ENCODE data around the gene CYP4B1.

Gene CYP4B1

GRCh38 chr1:46809071-46809470 is 10.2 kb downstream of the CYP4B1 start:
- Histone ChIP-seq H3K9ac (ENCODE audit: low read depth, low read length) (no peak overlapping the region), H3K27ac (ENCODE audit: low read length) (no peak overlapping the region), H3K9me3 (ENCODE audit: insufficient read depth, low read depth, low read length) (no peaks in the 10 kb centered on the region), H3K4me1 (ENCODE audit: insufficient read depth, low read length) (no peaks in the 10 kb centered on the region), H3K36me3 (ENCODE audit: insufficient read depth, low read depth, low read length) (no peaks in the 10 kb centered on the region), H3K27me3 (ENCODE audit: insufficient read depth, low read length) (no peaks in the 10 kb centered on the region; the same call in 1 of the 2 replicates), H3K4me3 (ENCODE audit: low read length) (no peak overlapping the region)

- Histone ChIP-seq H3K9me3 (ENCODE audit: insufficient read depth, low read depth, low read length) (no peaks in the 10 kb centered on the region), H3K27me3 (ENCODE audit: insufficient read depth, low read length) (no peaks in the 10 kb centered on the region; the same call in 1 of the 2 replicates)
Measured at GRCh38 chr1:46809904-46810303, 11.1 kb downstream of the CYP4B1 start.

DNA sequence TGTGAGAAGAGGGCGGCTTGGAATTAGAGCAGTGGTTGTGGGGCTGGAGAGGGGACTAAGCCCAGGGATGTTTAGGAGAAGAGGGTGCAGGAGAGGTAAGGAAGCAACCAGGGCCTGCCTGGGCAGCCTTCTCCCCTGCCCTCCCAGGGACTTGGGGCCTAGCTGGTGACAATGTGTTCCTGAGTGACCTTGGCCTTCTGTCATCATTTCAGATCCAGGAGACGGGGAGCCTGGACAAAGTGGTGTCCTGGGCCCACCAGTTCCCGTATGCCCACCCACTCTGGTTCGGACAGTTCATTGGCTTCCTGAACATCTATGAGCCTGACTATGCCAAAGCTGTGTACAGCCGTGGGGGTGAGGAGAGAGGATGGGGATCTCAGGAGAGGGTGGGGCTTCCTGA is 11.8 kb downstream of the CYP4B1 start:
- Histone ChIP-seq H3K4me1 (ENCODE audit: insufficient read depth, low read length) (no peaks in the 10 kb centered on the region), H3K36me3 (ENCODE audit: insufficient read depth, low read depth, low read length) (no peaks in the 10 kb centered on the region)

More at GRCh38 chr1:46809904-46810303, 11.1 kb downstream of the CYP4B1 start:
- Histone ChIP-seq H3K36me3 (ENCODE audit: insufficient read depth, low read depth, low read length) (no peaks in the 10 kb centered on the region), H3K4me3 (ENCODE audit: low read length) (no peak overlapping the region), H3K27ac (ENCODE audit: low read length) (no peak overlapping the region), H3K4me1 (ENCODE audit: insufficient read depth, low read length) (no peaks in the 10 kb centered on the region), H3K9ac (ENCODE audit: low read depth, low read length) (no peak overlapping the region)

DNA sequence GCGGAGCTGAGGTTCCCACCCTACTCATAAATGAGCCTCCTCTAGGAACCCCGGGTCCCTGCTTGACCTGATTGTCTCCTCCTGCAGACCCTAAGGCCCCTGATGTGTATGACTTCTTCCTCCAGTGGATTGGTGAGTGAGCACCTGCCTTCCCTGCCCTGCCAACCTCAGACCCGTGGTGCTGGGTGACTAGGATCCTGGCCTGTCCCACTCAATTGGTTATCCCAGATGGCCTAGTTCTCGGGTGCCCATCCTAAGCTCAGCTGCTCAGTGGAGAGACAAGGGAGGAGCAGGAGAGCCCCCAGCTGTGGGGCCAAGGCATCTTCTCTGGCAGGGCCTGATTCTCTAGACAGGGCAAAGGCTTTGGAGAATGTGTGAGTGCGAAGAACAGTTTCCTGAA is 12.2 kb downstream of the CYP4B1 start:
- Histone ChIP-seq H3K4me3 (ENCODE audit: low read length) (no peak overlapping the region), H3K36me3 (ENCODE audit: insufficient read depth, low read depth, low read length) (no peaks in the 10 kb centered on the region), H3K27ac (ENCODE audit: low read length) (no peak overlapping the region), H3K9me3 (ENCODE audit: insufficient read depth, low read depth, low read length) (no peaks in the 10 kb centered on the region), H3K4me1 (ENCODE audit: insufficient read depth, low read length) (no peaks in the 10 kb centered on the region), H3K9ac (ENCODE audit: low read depth, low read length) (no peak overlapping the region), H3K27me3 (ENCODE audit: insufficient read depth, low read length) (no peaks in the 10 kb centered on the region)

More for the DNA sequence above, 11.8 kb downstream of the CYP4B1 start:
- no peaks in the 10 kb centered on the region for H3K27me3 ChIP-seq (ENCODE audit: insufficient read depth, low read length)
- no peak overlapping the region for H3K9ac ChIP-seq (ENCODE audit: low read depth, low read length)
- H3K27ac ChIP-seq (ENCODE audit: low read length): no peak overlapping the region
- no peak overlapping the region for H3K4me3 ChIP-seq (ENCODE audit: low read length)
- no peaks in the 10 kb centered on the region for H3K9me3 ChIP-seq (ENCODE audit: insufficient read depth, low read depth, low read length)

- Histone ChIP-seq H3K4me1 (ENCODE audit: insufficient read depth, low read length) (no peaks in the 10 kb centered on the region), H3K9ac (ENCODE audit: low read depth, low read length) (no peak overlapping the region), H3K4me3 (ENCODE audit: low read length) (no peak overlapping the region), H3K27ac (ENCODE audit: low read length) (no peak overlapping the region), H3K36me3 (ENCODE audit: insufficient read depth, low read depth, low read length) (no peaks in the 10 kb centered on the region), H3K27me3 (ENCODE audit: insufficient read depth, low read length) (no peaks in the 10 kb centered on the region; the same call in 1 of the 2 replicates), H3K9me3 (ENCODE audit: insufficient read depth, low read depth, low read length) (no peaks in the 10 kb centered on the region)
Measured at GRCh38 chr1:46812065-46812963, 13.5 kb downstream of the CYP4B1 start.

GRCh38 chr1:46812996-46813857 is 14.4 kb downstream of the CYP4B1 start:
- Histone ChIP-seq H3K36me3 (ENCODE audit: insufficient read depth, low read depth, low read length) (no peaks in the 10 kb centered on the region), H3K9me3 (ENCODE audit: insufficient read depth, low read depth, low read length) (no peaks in the 10 kb centered on the region), H3K27me3 (ENCODE audit: insufficient read depth, low read length) (no peaks in the 10 kb centered on the region; the same call in 1 of the 2 replicates), H3K4me1 (ENCODE audit: insufficient read depth, low read length) (no peaks in the 10 kb centered on the region), H3K27ac (ENCODE audit: low read length) (no peak overlapping the region), H3K4me3 (ENCODE audit: low read length) (no peak overlapping the region), H3K9ac (ENCODE audit: low read depth, low read length) (no peak overlapping the region)

GRCh38 chr1:46813858-46814396 is 15.1 kb downstream of the CYP4B1 start:
- H3K4me1 ChIP-seq (ENCODE audit: insufficient read depth, low read length): no peaks in the 10 kb centered on the region
- no peaks in the 10 kb centered on the region for H3K9me3 ChIP-seq (ENCODE audit: insufficient read depth, low read depth, low read length)
- no peak overlapping the region for H3K9ac ChIP-seq (ENCODE audit: low read depth, low read length)
- H3K4me3 ChIP-seq (ENCODE audit: low read length): no peak overlapping the region
- H3K27me3 ChIP-seq (ENCODE audit: insufficient read depth, low read length): no peaks in the 10 kb centered on the region; the same call in 1 of the 2 replicates
- no peak overlapping the region for H3K27ac ChIP-seq (ENCODE audit: low read length)
- H3K36me3 ChIP-seq (ENCODE audit: insufficient read depth, low read depth, low read length): no peaks in the 10 kb centered on the region

- Histone ChIP-seq H3K9me3 (ENCODE audit: insufficient read depth, low read depth, low read length) (no peaks in the 10 kb centered on the region), H3K36me3 (ENCODE audit: insufficient read depth, low read depth, low read length) (no peaks in the 10 kb centered on the region), H3K9ac (ENCODE audit: low read depth, low read length) (no peak overlapping the region), H3K27me3 (ENCODE audit: insufficient read depth, low read length) (no peaks in the 10 kb centered on the region; the same call in 1 of the 2 replicates), H3K4me3 (ENCODE audit: low read length) (no peak overlapping the region), H3K27ac (ENCODE audit: low read length) (no peak overlapping the region), H3K4me1 (ENCODE audit: insufficient read depth, low read length) (no peaks in the 10 kb centered on the region)
Measured at GRCh38 chr1:46815133-46815532, 16.3 kb downstream of the CYP4B1 start.

GRCh38 chr1:46816930-46817329 is 18.1 kb downstream of the CYP4B1 start:
- H3K27me3 ChIP-seq (ENCODE audit: insufficient read depth, low read length): no peaks in the 10 kb centered on the region; the same call in 1 of the 2 replicates
- H3K9me3 ChIP-seq (ENCODE audit: insufficient read depth, low read depth, low read length): no peaks in the 10 kb centered on the region
- H3K4me1 ChIP-seq (ENCODE audit: insufficient read depth, low read length): no peaks in the 10 kb centered on the region
- H3K27ac ChIP-seq (ENCODE audit: low read length): no peak overlapping the region
- no peak overlapping the region for H3K9ac ChIP-seq (ENCODE audit: low read depth, low read length)
- no peaks in the 10 kb centered on the region for H3K36me3 ChIP-seq (ENCODE audit: insufficient read depth, low read depth, low read length)
- H3K4me3 ChIP-seq (ENCODE audit: low read length): no peak overlapping the region

GRCh38 chr1:46817814-46818213 is 19.0 kb downstream of the CYP4B1 start:
- H3K36me3 ChIP-seq (ENCODE audit: insufficient read depth, low read depth, low read length): no peaks in the 10 kb centered on the region
- H3K9me3 ChIP-seq (ENCODE audit: insufficient read depth, low read depth, low read length): no peaks in the 10 kb centered on the region
- H3K9ac ChIP-seq (ENCODE audit: low read depth, low read length): no peak overlapping the region
- H3K4me3 ChIP-seq (ENCODE audit: low read length): no peak overlapping the region
- peaks cover 6% of the 10 kb centered on the region; the same call in 1 of the 2 replicates for H3K4me1 ChIP-seq (ENCODE audit: insufficient read depth, low read length)
- no peaks in the 10 kb centered on the region; the same call in 1 of the 2 replicates for H3K27me3 ChIP-seq (ENCODE audit: insufficient read depth, low read length)
- no peak overlapping the region for H3K27ac ChIP-seq (ENCODE audit: low read length)

DNA sequence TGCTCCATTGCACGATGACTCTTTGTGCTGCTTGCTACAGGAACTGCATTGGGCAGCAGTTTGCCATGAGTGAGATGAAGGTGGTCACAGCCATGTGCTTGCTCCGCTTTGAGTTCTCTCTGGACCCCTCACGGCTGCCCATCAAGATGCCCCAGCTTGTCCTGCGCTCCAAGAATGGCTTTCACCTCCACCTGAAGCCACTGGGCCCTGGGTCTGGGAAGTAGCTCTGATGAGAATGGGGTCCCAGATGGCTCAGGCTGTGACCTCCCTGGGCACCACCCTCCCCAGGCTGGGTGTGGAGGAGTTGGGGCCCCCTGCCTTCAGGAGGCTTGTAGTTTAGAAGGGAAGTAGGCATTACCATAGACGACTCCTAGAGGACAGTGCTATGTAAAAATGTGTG is 19.7 kb downstream of the CYP4B1 start:
- no peaks in the 10 kb centered on the region for H3K9me3 ChIP-seq (ENCODE audit: insufficient read depth, low read depth, low read length)
- H3K27ac ChIP-seq (ENCODE audit: low read length): no peak overlapping the region
- H3K9ac ChIP-seq (ENCODE audit: low read depth, low read length): no peak overlapping the region
- H3K4me3 ChIP-seq (ENCODE audit: low read length): no peak overlapping the region
- H3K36me3 ChIP-seq (ENCODE audit: insufficient read depth, low read depth, low read length): no peaks in the 10 kb centered on the region
- H3K27me3 ChIP-seq (ENCODE audit: insufficient read depth, low read length): no peaks in the 10 kb centered on the region; the same call in 1 of the 2 replicates
- H3K4me1 ChIP-seq (ENCODE audit: insufficient read depth, low read length): peaks cover 8% of the 10 kb centered on the region; the same call in 1 of the 2 replicates
